ENCODE results near the gene MRPL50. TPM values are rescaled to one million over a fixed set of nuclear protein-coding genes. Genes with fewer than 3 reads are reported as not detected.

MRPL50 gene
- total RNA-seq, 1 experiment from 2014 or later = 19.6 TPM

GRCh38 chr9:101369286-101369685 is 29.1 kb downstream of the MRPL50 start:
- ATAC-seq (no peak), DNase-seq (ENCODE audit: low spot score) (no peak)
- Mint-ChIP-seq H3K9me3 (peaks cover 10% of the 10 kb centered on the region), H3K27me3 (ENCODE audit: low read depth) (no peaks in the 10 kb centered on the region), H3K27ac (no peak overlapping the region), H3K36me3 (no peaks in the 10 kb centered on the region), H3K4me3 (no peak overlapping the region), H3K4me1 (peaks cover 6% of the 10 kb centered on the region)
- ChIA-PET CTCF (interaction anchor here (0.8 kb wide), 1 partner anchor 17 kb away, joined by 3 read pairs; no protein-coding TSS in a partner anchor), POLR2A (no interaction called here)
- TF ChIP-seq ZNF423 (CRISPR knock-in tag; IDR thresholded peaks at IDR 0.05) = no peak
- no peak for TF ChIP-seq OVOL2 (CRISPR knock-in tag; IDR thresholded peaks at IDR 0.05; ENCODE audit: borderline replicate concordance)
- TF ChIP-seq, protein P1, sequence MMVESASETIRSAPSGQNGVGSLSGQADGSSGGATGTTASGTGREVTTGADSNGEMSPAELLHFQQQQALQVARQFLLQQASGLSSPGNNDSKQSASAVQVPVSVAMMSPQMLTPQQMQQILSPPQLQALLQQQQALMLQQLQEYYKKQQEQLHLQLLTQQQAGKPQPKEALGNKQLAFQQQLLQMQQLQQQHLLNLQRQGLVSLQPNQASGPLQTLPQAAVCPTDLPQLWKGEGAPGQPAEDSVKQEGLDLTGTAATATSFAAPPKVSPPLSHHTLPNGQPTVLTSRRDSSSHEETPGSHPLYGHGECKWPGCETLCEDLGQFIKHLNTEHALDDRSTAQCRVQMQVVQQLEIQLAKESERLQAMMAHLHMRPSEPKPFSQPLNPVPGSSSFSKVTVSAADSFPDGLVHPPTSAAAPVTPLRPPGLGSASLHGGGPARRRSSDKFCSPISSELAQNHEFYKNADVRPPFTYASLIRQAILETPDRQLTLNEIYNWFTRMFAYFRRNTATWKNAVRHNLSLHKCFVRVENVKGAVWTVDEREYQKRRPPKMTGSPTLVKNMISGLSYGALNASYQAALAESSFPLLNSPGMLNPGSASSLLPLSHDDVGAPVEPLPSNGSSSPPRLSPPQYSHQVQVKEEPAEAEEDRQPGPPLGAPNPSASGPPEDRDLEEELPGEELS (CRISPR knock-in tag; IDR thresholded peaks at IDR 0.05) = no peak
- TF ChIP-seq, protein P2, sequence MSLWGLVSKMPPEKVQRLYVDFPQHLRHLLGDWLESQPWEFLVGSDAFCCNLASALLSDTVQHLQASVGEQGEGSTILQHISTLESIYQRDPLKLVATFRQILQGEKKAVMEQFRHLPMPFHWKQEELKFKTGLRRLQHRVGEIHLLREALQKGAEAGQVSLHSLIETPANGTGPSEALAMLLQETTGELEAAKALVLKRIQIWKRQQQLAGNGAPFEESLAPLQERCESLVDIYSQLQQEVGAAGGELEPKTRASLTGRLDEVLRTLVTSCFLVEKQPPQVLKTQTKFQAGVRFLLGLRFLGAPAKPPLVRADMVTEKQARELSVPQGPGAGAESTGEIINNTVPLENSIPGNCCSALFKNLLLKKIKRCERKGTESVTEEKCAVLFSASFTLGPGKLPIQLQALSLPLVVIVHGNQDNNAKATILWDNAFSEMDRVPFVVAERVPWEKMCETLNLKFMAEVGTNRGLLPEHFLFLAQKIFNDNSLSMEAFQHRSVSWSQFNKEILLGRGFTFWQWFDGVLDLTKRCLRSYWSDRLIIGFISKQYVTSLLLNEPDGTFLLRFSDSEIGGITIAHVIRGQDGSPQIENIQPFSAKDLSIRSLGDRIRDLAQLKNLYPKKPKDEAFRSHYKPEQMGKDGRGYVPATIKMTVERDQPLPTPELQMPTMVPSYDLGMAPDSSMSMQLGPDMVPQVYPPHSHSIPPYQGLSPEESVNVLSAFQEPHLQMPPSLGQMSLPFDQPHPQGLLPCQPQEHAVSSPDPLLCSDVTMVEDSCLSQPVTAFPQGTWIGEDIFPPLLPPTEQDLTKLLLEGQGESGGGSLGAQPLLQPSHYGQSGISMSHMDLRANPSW (CRISPR knock-in tag; conservative IDR thresholded peaks at IDR 0.05; ENCODE audit: low read depth) = no peak
- no peak for TF ChIP-seq ZNF512 (CRISPR knock-in tag; IDR thresholded peaks at IDR 0.05; ENCODE audit: borderline replicate concordance)
- TF ChIP-seq NR2C2 (CRISPR knock-in tag; IDR thresholded peaks at IDR 0.05) = no peak
- TF ChIP-seq, protein P3, sequence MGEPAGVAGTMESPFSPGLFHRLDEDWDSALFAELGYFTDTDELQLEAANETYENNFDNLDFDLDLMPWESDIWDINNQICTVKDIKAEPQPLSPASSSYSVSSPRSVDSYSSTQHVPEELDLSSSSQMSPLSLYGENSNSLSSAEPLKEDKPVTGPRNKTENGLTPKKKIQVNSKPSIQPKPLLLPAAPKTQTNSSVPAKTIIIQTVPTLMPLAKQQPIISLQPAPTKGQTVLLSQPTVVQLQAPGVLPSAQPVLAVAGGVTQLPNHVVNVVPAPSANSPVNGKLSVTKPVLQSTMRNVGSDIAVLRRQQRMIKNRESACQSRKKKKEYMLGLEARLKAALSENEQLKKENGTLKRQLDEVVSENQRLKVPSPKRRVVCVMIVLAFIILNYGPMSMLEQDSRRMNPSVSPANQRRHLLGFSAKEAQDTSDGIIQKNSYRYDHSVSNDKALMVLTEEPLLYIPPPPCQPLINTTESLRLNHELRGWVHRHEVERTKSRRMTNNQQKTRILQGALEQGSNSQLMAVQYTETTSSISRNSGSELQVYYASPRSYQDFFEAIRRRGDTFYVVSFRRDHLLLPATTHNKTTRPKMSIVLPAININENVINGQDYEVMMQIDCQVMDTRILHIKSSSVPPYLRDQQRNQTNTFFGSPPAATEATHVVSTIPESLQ (CRISPR knock-in tag; IDR thresholded peaks at IDR 0.05) = no peak
- TF ChIP-seq CBFB (CRISPR knock-in tag; IDR thresholded peaks at IDR 0.05; ENCODE audit: low read depth) = no peak
- no peak for TF ChIP-seq AFF4 (CRISPR knock-in tag; IDR thresholded peaks at IDR 0.05; ENCODE audit: borderline replicate concordance)
- no peak for TF ChIP-seq PRRX2 (CRISPR knock-in tag; IDR thresholded peaks at IDR 0.05)
- no peak for TF ChIP-seq TCF7 (CRISPR knock-in tag; IDR thresholded peaks at IDR 0.05; ENCODE audit: low read depth)
- TF ChIP-seq ARID4B (CRISPR knock-in tag; IDR thresholded peaks at IDR 0.05; ENCODE audit: borderline replicate concordance) = no peak
- TF ChIP-seq TEAD1 (CRISPR knock-in tag; IDR thresholded peaks at IDR 0.05) = no peak
- TF ChIP-seq TP53 (CRISPR knock-in tag; IDR thresholded peaks at IDR 0.05) = no peak
- TF ChIP-seq, protein P4, sequence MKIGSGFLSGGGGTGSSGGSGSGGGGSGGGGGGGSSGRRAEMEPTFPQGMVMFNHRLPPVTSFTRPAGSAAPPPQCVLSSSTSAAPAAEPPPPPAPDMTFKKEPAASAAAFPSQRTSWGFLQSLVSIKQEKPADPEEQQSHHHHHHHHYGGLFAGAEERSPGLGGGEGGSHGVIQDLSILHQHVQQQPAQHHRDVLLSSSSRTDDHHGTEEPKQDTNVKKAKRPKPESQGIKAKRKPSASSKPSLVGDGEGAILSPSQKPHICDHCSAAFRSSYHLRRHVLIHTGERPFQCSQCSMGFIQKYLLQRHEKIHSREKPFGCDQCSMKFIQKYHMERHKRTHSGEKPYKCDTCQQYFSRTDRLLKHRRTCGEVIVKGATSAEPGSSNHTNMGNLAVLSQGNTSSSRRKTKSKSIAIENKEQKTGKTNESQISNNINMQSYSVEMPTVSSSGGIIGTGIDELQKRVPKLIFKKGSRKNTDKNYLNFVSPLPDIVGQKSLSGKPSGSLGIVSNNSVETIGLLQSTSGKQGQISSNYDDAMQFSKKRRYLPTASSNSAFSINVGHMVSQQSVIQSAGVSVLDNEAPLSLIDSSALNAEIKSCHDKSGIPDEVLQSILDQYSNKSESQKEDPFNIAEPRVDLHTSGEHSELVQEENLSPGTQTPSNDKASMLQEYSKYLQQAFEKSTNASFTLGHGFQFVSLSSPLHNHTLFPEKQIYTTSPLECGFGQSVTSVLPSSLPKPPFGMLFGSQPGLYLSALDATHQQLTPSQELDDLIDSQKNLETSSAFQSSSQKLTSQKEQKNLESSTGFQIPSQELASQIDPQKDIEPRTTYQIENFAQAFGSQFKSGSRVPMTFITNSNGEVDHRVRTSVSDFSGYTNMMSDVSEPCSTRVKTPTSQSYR (CRISPR knock-in tag; IDR thresholded peaks at IDR 0.05) = no peak
- TF ChIP-seq EMX1 (CRISPR knock-in tag; IDR thresholded peaks at IDR 0.05) = no peak
- no peak for TF ChIP-seq IRF2 (CRISPR knock-in tag; IDR thresholded peaks at IDR 0.05; ENCODE audit: borderline replicate concordance, low read depth)
